Neural cell (in vitro differentiated cells): Measurements from ENCODE around the gene PSMD4. TPM values are rescaled to one million over a fixed set of nuclear protein-coding genes. Genes with fewer than 3 reads are reported as not detected.

Experiments
- H2AFZ ChIP-seq: fragments of 200-600, 300-800 bp; sonication (generic), shearing (Covaris generic); 2 replicates; pipeline ENCODE4 v1.6.0; 2014; ENCODE audit warnings: low read depth, mild to moderate bottlenecking, antibody characterized with exemption, low read length, moderate library complexity
- H3F3A ChIP-seq: fragments of 200-600 bp; shearing (Covaris generic); 2 replicates; pipeline ENCODE4 v1.6.1; 2016; ENCODE audit warnings: mild to moderate bottlenecking, moderate library complexity, mixed read lengths, antibody characterized with exemption, low read length; ENCODE audit not compliant: insufficient read depth, poor library complexity, severe bottlenecking
- H3K27ac ChIP-seq: fragments of 200-600, 300-800 bp; sonication (generic), shearing (Covaris generic); 2 replicates; pipeline ENCODE4 v1.5.1; 2014; ENCODE audit warnings: mild to moderate bottlenecking, low read length, moderate library complexity
- H3K27me3 ChIP-seq: fragments of 300-800, 200-600 bp; sonication (generic), shearing (Covaris generic); 2 replicates; pipeline ENCODE4 v1.6.0; 2014; ENCODE audit warnings: mild to moderate bottlenecking, low read depth, low read length, moderate library complexity; ENCODE audit not compliant: insufficient read depth
- H3K36me3 ChIP-seq: fragments of 300-800, 200-600 bp; sonication (generic), shearing (Covaris generic); 2 replicates; pipeline ENCODE4 v1.5.1; 2014; ENCODE audit warnings: mild to moderate bottlenecking, antibody characterized with exemption, low read length, moderate library complexity; ENCODE audit not compliant: insufficient read depth
- H3K4me2 ChIP-seq: fragments of 300-800, 200-600 bp; sonication (generic), shearing (Covaris generic); 2 replicates; pipeline ENCODE4 v1.6.0; 2014; ENCODE audit warnings: mild to moderate bottlenecking, low read length
- H3K4me3 ChIP-seq: fragments of 300-800, 200-600 bp; sonication (generic), shearing (Covaris generic); 2 replicates; pipeline ENCODE4 v1.5.1; 2014; ENCODE audit warnings: mild to moderate bottlenecking, low read length, moderate library complexity
- H3K79me2 ChIP-seq: fragments of 200-600 bp; shearing (Covaris generic); replicated peaks from 2 replicates; pipeline ENCODE4 v1.6.0; 2014; ENCODE audit warnings: mild to moderate bottlenecking, low read length, moderate library complexity; ENCODE audit not compliant: insufficient read depth
- H3K9ac ChIP-seq: fragments of 300-800, 200-600 bp; sonication (generic), shearing (Covaris generic); 2 replicates; pipeline ENCODE4 v1.6.1; 2016; ENCODE audit warnings: mild to moderate bottlenecking, low read length, mixed read lengths
- H3K9me2 ChIP-seq: fragments of 200-600 bp; shearing (Covaris generic); 2 replicates; pipeline ENCODE4 v1.6.1; 2016; ENCODE audit warnings: mild to moderate bottlenecking, low read length, mixed read lengths; ENCODE audit not compliant: insufficient read depth
- H3K9me3 ChIP-seq: fragments of 200-600, 300-800 bp; sonication (generic), shearing (Covaris generic); 2 replicates; pipeline ENCODE4 v1.6.1; 2016; ENCODE audit warnings: mild to moderate bottlenecking, mixed run types, low read length, moderate library complexity, mixed read lengths
- H4K20me1 ChIP-seq: fragments of 200-600 bp; shearing (Covaris generic); 2 replicates; pipeline ENCODE4 v1.6.1; 2016; ENCODE audit warnings: mild to moderate bottlenecking, mixed run types; ENCODE audit not compliant: insufficient read depth
- CTCF ChIP-seq: fragments of 450-650 bp; IDR thresholded peaks from 2 replicates; pipeline ENCODE4 v1.5.1; 2014; ENCODE audit warnings: antibody characterized with exemption, mild to moderate bottlenecking, moderate library complexity; ENCODE audit not compliant: poor library complexity, severe bottlenecking
- EP300 ChIP-seq: fragments of 450-650 bp; conservative IDR thresholded peaks from 2 replicates; pipeline ENCODE4 v1.6.1; 2014; ENCODE audit warnings: antibody characterized with exemption, mild to moderate bottlenecking, moderate library complexity; ENCODE audit not compliant: poor library complexity, severe bottlenecking
- EZH2 ChIP-seq: fragments of 200-600, 300-800 bp; shearing (Covaris generic), sonication (generic); IDR thresholded peaks from 2 replicates; pipeline ENCODE4 v1.6.1; 2014; ENCODE audit warnings: antibody characterized with exemption, low read length, borderline replicate concordance, mild to moderate bottlenecking; ENCODE audit not compliant: insufficient read depth, poor library complexity, severe bottlenecking
- MXI1 ChIP-seq: fragments of 450-650 bp; conservative IDR thresholded peaks from 2 replicates; pipeline ENCODE4 v1.6.1; 2014; ENCODE audit warnings: antibody characterized with exemption, mild to moderate bottlenecking; ENCODE audit not compliant: poor library complexity, severe bottlenecking
- RAD21 ChIP-seq: fragments of 450-650 bp; conservative IDR thresholded peaks from 2 replicates; pipeline ENCODE4 v1.6.1; 2014; ENCODE audit warnings: antibody characterized with exemption, mild to moderate bottlenecking, moderate library complexity
- SMC3 ChIP-seq: fragments of 450-650 bp; conservative IDR thresholded peaks from 2 replicates; pipeline ENCODE4 v1.6.1; 2014; ENCODE audit warnings: antibody characterized with exemption, mild to moderate bottlenecking, moderate library complexity; ENCODE audit not compliant: poor library complexity
- TAF1 ChIP-seq: IDR thresholded peaks from 2 replicates; pipeline ENCODE4 v1.6.1; 2012; ENCODE audit warnings: low read depth
- polyA plus RNA-seq: library from polyadenylated mRNA; depleted of rRNA; stranded (reverse); fragments of >200 nt; gene quantifications from 2 replicates; pipeline ENCODE4 v1.2.3, GENCODE V29; 2014
- TF ChIP-seq, protein P1 (sequence below): IDR thresholded peaks from 2 replicates; pipeline ENCODE4 v1.6.1; 2012; ENCODE audit warnings: borderline replicate concordance

Gene PSMD4
- polyA plus RNA-seq, 1 donor from 2014 or later: 341 TPM

DNA sequence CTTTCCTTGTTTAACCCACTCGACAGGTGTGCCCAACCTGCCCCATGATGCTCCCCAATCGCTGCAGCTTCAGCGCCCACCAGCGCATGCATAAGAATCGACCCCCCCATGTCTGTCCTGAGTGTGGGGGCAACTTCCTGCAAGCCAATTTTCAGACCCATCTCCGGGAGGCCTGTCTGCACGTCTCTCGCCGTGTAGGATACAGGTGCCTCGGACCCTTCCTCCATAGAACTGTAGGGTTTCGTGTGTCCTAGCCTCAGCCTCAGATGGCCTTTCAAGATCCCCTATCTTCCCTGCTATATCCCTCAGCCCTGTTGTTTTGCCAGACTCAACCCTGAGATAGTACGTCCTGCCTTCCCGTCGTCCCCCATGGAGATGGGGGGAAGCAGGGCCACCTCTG, 34.0 kb downstream of the PSMD4 start:
- Histone ChIP-seq H3K9me3 (no peaks in the 10 kb centered on the region), H3K9ac (no peak overlapping the region), H3K27me3 (no peaks in the 10 kb centered on the region), H3K4me2 (no peak overlapping the region), H3F3A (no peaks in the 10 kb centered on the region), H3K79me2 (peaks cover under 1% of the 10 kb centered on the region), H3K9me2 (no peaks in the 10 kb centered on the region), H3K27ac (no peak overlapping the region), H2AFZ (no peak overlapping the region), H4K20me1 (no peaks in the 10 kb centered on the region), H3K4me3 (no peak overlapping the region), H3K36me3 (peaks cover 11% of the 10 kb centered on the region)
- TF ChIP-seq EZH2: no peak
- no peak for TF ChIP-seq CTCF
- TF ChIP-seq MXI1: no peak
- TF ChIP-seq EP300: no peak
- TF ChIP-seq SMC3: no peak
- TF ChIP-seq, protein P1, sequence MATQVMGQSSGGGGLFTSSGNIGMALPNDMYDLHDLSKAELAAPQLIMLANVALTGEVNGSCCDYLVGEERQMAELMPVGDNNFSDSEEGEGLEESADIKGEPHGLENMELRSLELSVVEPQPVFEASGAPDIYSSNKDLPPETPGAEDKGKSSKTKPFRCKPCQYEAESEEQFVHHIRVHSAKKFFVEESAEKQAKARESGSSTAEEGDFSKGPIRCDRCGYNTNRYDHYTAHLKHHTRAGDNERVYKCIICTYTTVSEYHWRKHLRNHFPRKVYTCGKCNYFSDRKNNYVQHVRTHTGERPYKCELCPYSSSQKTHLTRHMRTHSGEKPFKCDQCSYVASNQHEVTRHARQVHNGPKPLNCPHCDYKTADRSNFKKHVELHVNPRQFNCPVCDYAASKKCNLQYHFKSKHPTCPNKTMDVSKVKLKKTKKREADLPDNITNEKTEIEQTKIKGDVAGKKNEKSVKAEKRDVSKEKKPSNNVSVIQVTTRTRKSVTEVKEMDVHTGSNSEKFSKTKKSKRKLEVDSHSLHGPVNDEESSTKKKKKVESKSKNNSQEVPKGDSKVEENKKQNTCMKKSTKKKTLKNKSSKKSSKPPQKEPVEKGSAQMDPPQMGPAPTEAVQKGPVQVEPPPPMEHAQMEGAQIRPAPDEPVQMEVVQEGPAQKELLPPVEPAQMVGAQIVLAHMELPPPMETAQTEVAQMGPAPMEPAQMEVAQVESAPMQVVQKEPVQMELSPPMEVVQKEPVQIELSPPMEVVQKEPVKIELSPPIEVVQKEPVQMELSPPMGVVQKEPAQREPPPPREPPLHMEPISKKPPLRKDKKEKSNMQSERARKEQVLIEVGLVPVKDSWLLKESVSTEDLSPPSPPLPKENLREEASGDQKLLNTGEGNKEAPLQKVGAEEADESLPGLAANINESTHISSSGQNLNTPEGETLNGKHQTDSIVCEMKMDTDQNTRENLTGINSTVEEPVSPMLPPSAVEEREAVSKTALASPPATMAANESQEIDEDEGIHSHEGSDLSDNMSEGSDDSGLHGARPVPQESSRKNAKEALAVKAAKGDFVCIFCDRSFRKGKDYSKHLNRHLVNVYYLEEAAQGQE: no peak
- no peak for TF ChIP-seq TAF1

DNA sequence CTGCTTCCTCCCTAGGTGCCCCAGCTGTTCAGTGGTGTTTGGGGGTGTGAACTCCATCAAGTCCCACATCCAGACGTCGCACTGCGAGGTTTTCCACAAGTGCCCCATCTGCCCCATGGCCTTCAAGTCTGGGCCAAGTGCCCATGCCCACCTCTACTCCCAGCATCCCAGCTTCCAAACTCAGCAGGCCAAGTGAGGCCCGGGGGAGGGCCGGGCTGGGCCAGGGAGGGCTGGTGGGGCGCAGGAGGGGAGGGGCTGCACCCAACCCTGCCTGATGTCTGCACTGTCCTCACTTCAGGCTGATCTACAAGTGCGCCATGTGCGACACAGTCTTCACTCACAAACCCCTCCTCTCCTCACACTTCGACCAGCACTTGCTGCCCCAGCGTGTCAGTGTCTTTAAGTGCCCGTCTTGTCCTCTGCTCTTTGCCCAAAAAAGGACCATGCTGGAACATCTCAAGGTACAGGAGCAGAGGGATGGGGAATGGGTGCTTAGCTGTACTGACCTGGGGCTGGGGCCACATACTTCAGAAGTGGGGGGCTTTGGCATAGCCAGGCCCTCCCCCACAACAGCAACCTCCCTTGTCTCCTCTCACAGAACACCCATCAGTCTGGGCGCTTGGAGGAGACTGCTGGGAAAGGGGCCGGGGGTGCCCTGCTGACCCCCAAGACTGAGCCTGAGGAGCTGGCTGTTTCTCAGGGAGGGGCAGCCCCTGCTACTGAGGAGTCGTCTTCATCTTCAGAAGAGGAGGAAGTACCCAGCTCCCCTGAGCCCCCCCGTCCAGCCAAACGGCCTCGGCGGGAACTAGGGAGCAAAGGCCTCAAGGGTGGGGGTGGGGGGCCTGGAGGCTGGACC, 34.8 kb downstream of the PSMD4 start:
- H3K4me2 ChIP-seq: no peak overlapping the region
- H3K27ac ChIP-seq: no peak overlapping the region
- H3K27me3 ChIP-seq: no peaks in the 10 kb centered on the region
- TF ChIP-seq TAF1: no peak
- no peak for TF ChIP-seq RAD21
- no peak for TF ChIP-seq CTCF
- no peak for TF ChIP-seq SMC3
- no peaks in the 10 kb centered on the region for H3K79me2 ChIP-seq
- H2AFZ ChIP-seq: no peak overlapping the region
- no peaks in the 10 kb centered on the region for H3F3A ChIP-seq
- peaks cover 11% of the 10 kb centered on the region for H3K36me3 ChIP-seq
- H3K9me2 ChIP-seq: no peaks in the 10 kb centered on the region
- H3K9me3 ChIP-seq: no peaks in the 10 kb centered on the region
- H3K9ac ChIP-seq: no peak overlapping the region
- H4K20me1 ChIP-seq: no peaks in the 10 kb centered on the region
- H3K4me3 ChIP-seq: no peak overlapping the region
